UCSD-AML1 (cell line): ENCODE measurements around the gene MSI1.

Experiments
- DNase-seq: peaks from one replicate; lab custom pipeline; 2025; ENCODE audit not compliant: unreplicated experiment; lab: John Stamatoyannopoulos, UW

MSI1 gene

GRCh38 chr12:120377611-120378010, 8.6 kb upstream of the MSI1 start:
- DNase-seq: no peak

GRCh38 chr12:120376934-120377572, 8.1 kb upstream of the MSI1 start:
- no peak for DNase-seq

GRCh38 chr12:120376416-120376815, 7.5 kb upstream of the MSI1 start:
- no peak for DNase-seq

GRCh38 chr12:120376009-120376408, 7.0 kb upstream of the MSI1 start:
- DNase-seq: no peak

- no peak for DNase-seq
Observed at GRCh38 chr12:120373683-120374082, 4.7 kb upstream of the MSI1 start.

- no peak for DNase-seq
Observed at GRCh38 chr12:120370343-120371243, 1.6 kb upstream of the MSI1 start.

- no peak for DNase-seq
Observed at GRCh38 chr12:120369603-120370342, 809 bp upstream of the MSI1 start.

GRCh38 chr12:120367924-120368788, 808 bp downstream of the MSI1 start:
- DNase-seq: no peak

GRCh38 chr12:120367233-120367923, 1.6 kb downstream of the MSI1 start:
- DNase-seq: no peak

GRCh38 chr12:120366845-120367232, 2.1 kb downstream of the MSI1 start:
- DNase-seq: no peak

- no peak for DNase-seq
Observed at GRCh38 chr12:120366341-120366705, 2.6 kb downstream of the MSI1 start.

- no peak for DNase-seq
Observed at GRCh38 chr12:120365675-120366340, 3.2 kb downstream of the MSI1 start.

- DNase-seq: no peak
Observed at GRCh38 chr12:120364487-120364886, 4.5 kb downstream of the MSI1 start.

- DNase-seq: no peak
Observed at GRCh38 chr12:120363274-120363855, 5.6 kb downstream of the MSI1 start.

- DNase-seq: no peak
Observed at GRCh38 chr12:120362516-120363273, 6.3 kb downstream of the MSI1 start.

- DNase-seq: no peak
Observed at GRCh38 chr12:120361506-120362208, 7.3 kb downstream of the MSI1 start.

GRCh38 chr12:120359128-120359527, 9.8 kb downstream of the MSI1 start:
- no peak for DNase-seq
